ENCODE measurements around the gene BMP15.

BMP15 gene

DNA sequence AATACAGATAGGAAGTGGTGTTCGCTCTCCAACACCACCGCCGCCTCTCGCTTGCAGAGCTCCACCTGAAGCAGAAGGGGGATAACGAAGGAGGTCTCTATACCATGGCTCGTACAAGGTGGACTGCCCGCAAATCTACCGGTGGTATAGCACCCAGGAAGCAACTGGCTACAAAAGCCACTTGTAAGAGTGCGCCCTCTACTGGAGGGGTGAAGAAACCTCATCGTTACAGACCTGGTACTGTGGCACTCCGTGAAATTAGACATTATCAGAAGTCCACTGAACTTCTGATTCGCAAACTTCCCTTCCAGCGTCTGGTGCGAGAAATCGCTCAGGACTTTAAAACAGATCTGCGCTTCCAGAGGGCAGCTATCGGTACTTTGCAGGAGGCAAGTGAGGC lies 5.2 kb upstream of the BMP15 start:
- H3K36me3 ChIP-seq (ENCODE audit: insufficient read depth, low read length): no peaks in the 10 kb centered on the region
- H3K4me3 ChIP-seq (ENCODE audit: low read length): no peak overlapping the region
- H3K4me2 ChIP-seq (ENCODE audit: low read length): no peak overlapping the region
- no peaks in the 10 kb centered on the region for H3K9me3 ChIP-seq (replicated peaks; ENCODE audit: low read length)
- H3K4me1 ChIP-seq (ENCODE audit: control insufficient read depth, insufficient read depth, low read length): no peaks in the 10 kb centered on the region
- no peak overlapping the region for H3K9ac ChIP-seq (ENCODE audit: low read depth, low read length)
- peaks cover 25% of the 10 kb centered on the region for H3K27me3 ChIP-seq (ENCODE audit: control insufficient read depth, insufficient read depth, low read length)

GRCh38 chrX:50913520-50913919 lies 3.0 kb downstream of the BMP15 start:
- Histone ChIP-seq H3K4me1 (ENCODE audit: control insufficient read depth, insufficient read depth, low read length) (no peaks in the 10 kb centered on the region), H3K9me3 (replicated peaks; ENCODE audit: low read length) (no peaks in the 10 kb centered on the region), H3K4me3 (ENCODE audit: low read length) (no peak overlapping the region), H3K27me3 (ENCODE audit: control insufficient read depth, insufficient read depth, low read length) (peaks cover 27% of the 10 kb centered on the region), H3K4me2 (ENCODE audit: low read length) (no peak overlapping the region), H3K36me3 (ENCODE audit: insufficient read depth, low read length) (no peaks in the 10 kb centered on the region), H3K9ac (ENCODE audit: low read depth, low read length) (no peak overlapping the region)

DNA sequence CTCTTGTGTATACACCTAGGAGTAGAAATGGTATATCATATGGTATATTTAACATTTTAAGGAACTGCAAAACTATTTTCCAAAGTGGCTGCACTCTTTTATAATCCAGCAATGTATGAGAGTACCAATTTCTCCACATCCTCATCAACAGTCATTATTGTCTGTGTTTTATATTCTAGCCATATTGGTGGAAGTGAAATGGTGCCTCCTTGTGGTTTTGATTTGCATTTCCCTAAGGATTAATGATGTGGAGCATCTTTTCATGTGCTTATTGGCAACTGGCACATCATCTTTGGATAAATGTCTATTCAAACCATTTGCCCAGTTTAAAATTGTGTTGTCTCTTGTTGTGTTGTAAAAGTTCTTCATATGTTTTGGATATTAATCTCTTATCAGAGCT lies 9.6 kb downstream of the BMP15 start:
- Histone ChIP-seq H3K9me3 (replicated peaks; ENCODE audit: low read length) (no peaks in the 10 kb centered on the region), H3K9ac (ENCODE audit: low read depth, low read length) (no peak overlapping the region), H3K36me3 (ENCODE audit: insufficient read depth, low read length) (no peaks in the 10 kb centered on the region), H3K4me1 (ENCODE audit: control insufficient read depth, insufficient read depth, low read length) (no peaks in the 10 kb centered on the region), H3K27me3 (ENCODE audit: control insufficient read depth, insufficient read depth, low read length) (peaks cover 22% of the 10 kb centered on the region), H3K4me3 (ENCODE audit: low read length) (no peak overlapping the region), H3K4me2 (ENCODE audit: low read length) (no peak overlapping the region)

- Histone ChIP-seq H3K27me3 (ENCODE audit: control insufficient read depth, insufficient read depth, low read length) (peaks cover 7% of the 10 kb centered on the region), H3K36me3 (ENCODE audit: insufficient read depth, low read length) (no peaks in the 10 kb centered on the region), H3K4me2 (ENCODE audit: low read length) (no peak overlapping the region), H3K4me1 (ENCODE audit: control insufficient read depth, insufficient read depth, low read length) (no peaks in the 10 kb centered on the region), H3K9ac (ENCODE audit: low read depth, low read length) (no peak overlapping the region), H3K9me3 (replicated peaks; ENCODE audit: low read length) (no peaks in the 10 kb centered on the region), H3K4me3 (ENCODE audit: low read length) (no peak overlapping the region)
These were observed 16.6 kb downstream of the BMP15 start for GRCh38 chrX:50927127-50927526.

GRCh38 chrX:50941638-50942037 lies 31.1 kb downstream of the BMP15 start:
- Histone ChIP-seq H3K36me3 (ENCODE audit: insufficient read depth, low read length) (no peaks in the 10 kb centered on the region), H3K9ac (ENCODE audit: low read depth, low read length) (no peak overlapping the region), H3K4me1 (ENCODE audit: control insufficient read depth, insufficient read depth, low read length) (no peaks in the 10 kb centered on the region), H3K4me3 (ENCODE audit: low read length) (no peak overlapping the region), H3K9me3 (replicated peaks; ENCODE audit: low read length) (no peaks in the 10 kb centered on the region), H3K27me3 (ENCODE audit: control insufficient read depth, insufficient read depth, low read length) (peaks cover 2% of the 10 kb centered on the region), H3K4me2 (ENCODE audit: low read length) (no peak overlapping the region)

- Histone ChIP-seq H3K4me3 (ENCODE audit: low read length) (no peak overlapping the region), H3K4me2 (ENCODE audit: low read length) (no peak overlapping the region), H3K4me1 (ENCODE audit: control insufficient read depth, insufficient read depth, low read length) (no peaks in the 10 kb centered on the region), H3K9me3 (replicated peaks; ENCODE audit: low read length) (no peaks in the 10 kb centered on the region), H3K27me3 (ENCODE audit: control insufficient read depth, insufficient read depth, low read length) (peaks cover 2% of the 10 kb centered on the region), H3K9ac (ENCODE audit: low read depth, low read length) (no peak overlapping the region), H3K36me3 (ENCODE audit: insufficient read depth, low read length) (no peaks in the 10 kb centered on the region)
These were observed 31.9 kb downstream of the BMP15 start for GRCh38 chrX:50942471-50942870.

GRCh38 chrX:50952406-50952805 lies 41.9 kb downstream of the BMP15 start:
- no peaks in the 10 kb centered on the region for H3K9me3 ChIP-seq (replicated peaks; ENCODE audit: low read length)
- H3K9ac ChIP-seq (ENCODE audit: low read depth, low read length): no peak overlapping the region
- H3K27me3 ChIP-seq (ENCODE audit: control insufficient read depth, insufficient read depth, low read length): peaks cover 3% of the 10 kb centered on the region
- H3K36me3 ChIP-seq (ENCODE audit: insufficient read depth, low read length): no peaks in the 10 kb centered on the region
- H3K4me2 ChIP-seq (ENCODE audit: low read length): no peak overlapping the region
- H3K4me1 ChIP-seq (ENCODE audit: control insufficient read depth, insufficient read depth, low read length): no peaks in the 10 kb centered on the region
- no peak overlapping the region for H3K4me3 ChIP-seq (ENCODE audit: low read length)

GRCh38 chrX:50953832-50954231 lies 43.3 kb downstream of the BMP15 start:
- no peak overlapping the region for H3K4me3 ChIP-seq (ENCODE audit: low read length)
- no peaks in the 10 kb centered on the region for H3K36me3 ChIP-seq (ENCODE audit: insufficient read depth, low read length)
- no peak overlapping the region for H3K4me2 ChIP-seq (ENCODE audit: low read length)
- H3K4me1 ChIP-seq (ENCODE audit: control insufficient read depth, insufficient read depth, low read length): no peaks in the 10 kb centered on the region
- H3K9me3 ChIP-seq (replicated peaks; ENCODE audit: low read length): no peaks in the 10 kb centered on the region
- H3K9ac ChIP-seq (ENCODE audit: low read depth, low read length): no peak overlapping the region
- H3K27me3 ChIP-seq (ENCODE audit: control insufficient read depth, insufficient read depth, low read length): peaks cover 3% of the 10 kb centered on the region

GRCh38 chrX:50962156-50962555 lies 51.6 kb downstream of the BMP15 start:
- no peaks in the 10 kb centered on the region for H3K4me1 ChIP-seq (ENCODE audit: control insufficient read depth, insufficient read depth, low read length)

GRCh38 chrX:50963842-50964241 lies 53.3 kb downstream of the BMP15 start:
- H3K4me1 ChIP-seq (ENCODE audit: control insufficient read depth, insufficient read depth, low read length): no peaks in the 10 kb centered on the region
- H3K36me3 ChIP-seq (ENCODE audit: insufficient read depth, low read length): no peaks in the 10 kb centered on the region
- no peaks in the 10 kb centered on the region for H3K9me3 ChIP-seq (replicated peaks; ENCODE audit: low read length)
- H3K9ac ChIP-seq (ENCODE audit: low read depth, low read length): no peak overlapping the region
- no peak overlapping the region for H3K4me3 ChIP-seq (ENCODE audit: low read length)
- H3K27me3 ChIP-seq (ENCODE audit: control insufficient read depth, insufficient read depth, low read length): no peaks in the 10 kb centered on the region
- no peak overlapping the region for H3K4me2 ChIP-seq (ENCODE audit: low read length)

More at GRCh38 chrX:50962156-50962555, 51.6 kb downstream of the BMP15 start:
- Histone ChIP-seq H3K27me3 (ENCODE audit: control insufficient read depth, insufficient read depth, low read length) (no peaks in the 10 kb centered on the region), H3K9ac (ENCODE audit: low read depth, low read length) (no peak overlapping the region), H3K9me3 (replicated peaks; ENCODE audit: low read length) (no peaks in the 10 kb centered on the region), H3K4me2 (ENCODE audit: low read length) (no peak overlapping the region), H3K4me3 (ENCODE audit: low read length) (no peak overlapping the region), H3K36me3 (ENCODE audit: insufficient read depth, low read length) (no peaks in the 10 kb centered on the region)

All from skeletal muscle satellite cell (primary cell).